GM12872 (cell line): ENCODE results near the gene IL1RL1.

Experiments used
- CTCF ChIP-seq: IDR thresholded peaks from 3 replicates; pipeline ENCODE4 v1.5.1; 2011; ENCODE audit warnings: low read depth, mild to moderate bottlenecking, low read length, moderate library complexity; ENCODE audit not compliant: insufficient read depth

Gene IL1RL1

DNA sequence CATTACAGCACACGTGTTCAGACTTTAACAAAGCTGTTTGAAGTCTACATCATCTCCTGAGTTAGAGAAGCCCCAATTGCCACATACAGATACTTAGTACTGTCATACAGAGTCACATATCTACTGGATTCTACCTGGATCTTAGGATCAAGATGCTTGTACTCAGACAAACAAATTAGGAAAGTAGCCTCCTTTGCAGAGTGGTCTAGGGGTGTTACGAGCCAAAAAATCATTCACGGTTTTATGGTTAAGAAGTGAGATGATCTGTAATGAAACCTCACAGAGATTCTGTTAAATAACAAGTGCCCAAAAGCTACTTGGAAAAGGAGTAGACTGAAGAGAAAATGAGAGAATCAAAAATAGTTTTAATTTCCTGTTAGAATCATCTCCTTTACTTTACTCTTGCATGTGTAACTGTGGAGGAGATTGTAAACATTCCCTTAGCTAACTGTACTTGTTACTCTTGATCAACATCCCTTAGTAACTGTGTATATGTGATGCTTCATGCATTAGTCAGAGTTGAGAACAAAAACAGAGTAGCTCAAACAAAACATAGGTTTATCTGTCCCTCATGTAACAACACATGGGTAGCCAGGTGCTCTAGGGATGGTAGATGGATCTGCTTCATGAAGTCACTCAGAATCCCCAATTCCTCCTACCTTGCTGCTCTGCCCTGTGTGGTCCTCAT is 16.4 kb upstream of the IL1RL1 start:
- TF ChIP-seq CTCF, result no peak

DNA sequence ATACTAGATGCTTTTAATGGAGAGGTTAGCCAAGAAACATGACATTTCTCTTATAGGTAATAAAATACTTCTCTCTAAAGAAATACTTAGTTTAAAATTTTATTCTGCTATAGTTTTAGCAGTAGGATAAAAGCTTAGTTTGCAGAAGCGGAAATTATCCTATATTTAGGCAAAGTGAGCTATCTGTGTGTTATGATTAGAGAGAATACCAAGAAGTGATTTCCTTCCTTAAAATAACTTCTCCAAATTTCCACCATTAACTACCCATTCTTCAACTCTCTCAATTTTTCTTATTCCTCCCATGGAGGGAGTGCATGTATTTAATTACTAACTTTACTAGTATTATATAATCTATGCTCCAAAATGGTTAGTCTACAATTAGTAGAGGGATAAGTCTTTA is 15.8 kb upstream of the IL1RL1 start:
- TF ChIP-seq CTCF, result no peak

GRCh38 chr2:102296449-102296848 is 14.9 kb upstream of the IL1RL1 start:
- TF ChIP-seq CTCF, result no peak

DNA sequence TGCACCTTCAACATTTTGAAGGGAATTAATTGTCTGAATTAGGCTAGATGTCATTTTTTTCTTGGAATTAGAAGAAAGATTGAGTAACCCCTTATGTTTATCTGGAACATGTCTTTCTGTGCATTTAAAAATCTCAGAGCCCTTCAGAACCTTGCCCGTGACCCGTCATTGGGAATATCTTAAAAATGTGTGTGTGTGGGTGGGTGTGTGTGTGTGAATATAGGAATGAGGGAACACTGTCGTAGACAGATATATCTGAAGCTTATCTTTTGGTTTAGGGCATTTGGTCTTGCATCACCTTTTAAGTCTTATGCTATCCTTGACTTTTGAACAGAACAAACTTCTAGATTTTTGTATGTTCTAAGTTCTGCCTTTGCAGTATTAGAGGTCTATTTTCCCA is 13.5 kb upstream of the IL1RL1 start:
- no peak for TF ChIP-seq CTCF

GRCh38 chr2:102301867-102302362 is 9.4 kb upstream of the IL1RL1 start:
- peak; percentile 62 for TF ChIP-seq CTCF

DNA sequence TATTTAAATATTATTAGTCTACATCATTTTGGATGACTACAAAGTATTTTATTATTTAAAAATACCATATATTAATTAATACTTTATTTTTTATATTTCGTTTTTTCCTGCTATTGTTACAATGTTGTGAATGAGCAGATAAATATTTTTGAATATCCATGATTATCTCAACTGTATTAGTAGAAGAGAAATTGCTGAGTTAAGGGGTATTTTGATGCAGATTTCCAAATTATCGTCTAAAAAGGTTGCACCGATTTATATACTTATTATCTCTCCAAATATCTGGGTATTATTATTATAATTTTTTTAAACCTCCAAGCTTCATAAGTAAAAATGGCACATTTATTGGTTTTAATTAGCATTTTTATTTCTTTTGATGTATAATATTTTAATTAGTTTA is 8.9 kb upstream of the IL1RL1 start:
- TF ChIP-seq CTCF, result no peak

DNA sequence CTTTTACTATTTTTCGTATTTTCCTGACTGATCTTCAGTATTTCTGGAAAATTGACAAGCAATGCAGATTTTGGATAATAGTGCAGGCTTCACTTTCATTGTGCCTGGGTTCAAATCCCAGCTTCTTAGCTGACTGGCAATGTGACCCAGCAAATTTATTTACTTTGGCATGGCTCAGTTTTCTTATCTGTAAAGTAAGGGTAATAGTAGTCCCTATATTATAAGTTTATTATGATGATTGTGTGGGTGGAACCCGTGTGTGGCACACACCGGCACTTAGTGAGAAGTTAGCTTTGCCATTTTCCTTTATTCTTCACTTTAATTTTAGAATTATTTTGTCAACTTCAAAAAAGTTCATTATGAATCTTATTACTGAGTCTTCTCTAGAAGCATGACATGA is 7.8 kb upstream of the IL1RL1 start:
- TF ChIP-seq CTCF, result no peak
